HG03575 (cell line): Measurements from ENCODE around the gene ZNF689.

Experiments used
- ATAC-seq: cut with Tn5 transposase; IDR thresholded peaks from one replicate; pipeline ENCODE4 v1.9.1; 2021; ENCODE audit not compliant: unreplicated experiment, insufficient number of reproducible peaks, low FRiP score; ENCODE audit errors: extremely low read depth

The ZNF689 gene

GRCh38 chr16:30569281-30569680 lies 40.9 kb downstream of the ZNF689 start:
- no peak for ATAC-seq

DNA sequence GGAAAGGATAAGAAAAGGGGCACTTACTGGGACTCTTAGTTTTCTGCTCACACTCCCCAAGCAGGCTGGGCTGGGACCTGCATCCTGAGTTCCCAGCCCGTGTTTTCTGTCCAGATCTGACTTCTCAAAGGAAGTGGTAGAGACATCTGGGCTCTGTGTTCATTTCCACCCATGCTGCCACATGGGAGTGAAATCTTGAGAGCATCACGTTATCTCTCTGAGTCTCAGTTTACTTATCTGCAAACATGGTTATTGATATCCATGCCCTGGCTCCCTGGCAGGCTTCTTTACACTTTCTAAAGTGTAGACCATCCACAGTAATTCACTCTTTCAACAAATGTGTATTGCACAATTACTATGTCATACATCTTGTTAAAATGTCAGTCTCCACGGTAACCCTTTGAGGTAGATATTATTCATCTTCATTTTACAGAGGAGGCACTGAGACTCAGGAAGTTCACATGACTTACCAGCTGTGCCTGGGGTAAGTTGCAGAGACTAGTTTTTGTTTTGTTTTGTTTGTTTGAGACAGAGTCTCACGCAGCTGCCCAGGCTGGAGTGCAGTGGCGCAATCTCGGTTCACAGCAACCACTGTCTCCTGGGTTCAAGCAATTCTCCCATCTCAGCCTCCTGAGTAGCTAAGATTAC lies 42.1 kb downstream of the ZNF689 start:
- no peak for ATAC-seq

- ATAC-seq: no peak
Measured at GRCh38 chr16:30567160-30567990, 42.8 kb downstream of the ZNF689 start.

GRCh38 chr16:30566531-30566930 lies 43.7 kb downstream of the ZNF689 start:
- no peak for ATAC-seq

DNA sequence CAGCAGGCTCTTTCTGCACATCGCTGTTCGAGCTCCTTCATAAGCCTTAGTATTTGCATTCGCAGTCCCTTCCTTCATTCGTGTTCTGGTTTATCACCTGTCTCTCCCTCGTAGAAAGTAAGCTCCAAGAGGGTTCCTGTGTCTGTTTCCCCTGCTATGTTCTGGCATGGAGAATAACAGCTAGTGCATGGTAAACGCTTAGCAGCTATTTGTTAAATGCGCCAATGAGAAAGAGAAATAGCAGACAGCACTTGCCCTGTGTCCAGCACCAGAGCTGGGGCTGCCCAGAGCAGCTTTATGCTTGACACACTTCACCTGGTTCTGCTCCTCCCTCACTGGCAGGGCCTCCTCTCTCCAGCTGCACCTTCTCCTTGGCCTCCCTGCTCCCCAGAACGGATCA lies 44.2 kb downstream of the ZNF689 start:
- ATAC-seq: no peak

GRCh38 chr16:30565526-30565925 lies 44.7 kb downstream of the ZNF689 start:
- ATAC-seq: no peak

- no peak for ATAC-seq
Measured at GRCh38 chr16:30562021-30562420, 48.2 kb downstream of the ZNF689 start.

- ATAC-seq: no peak
Measured at GRCh38 chr16:30561089-30561816, 48.9 kb downstream of the ZNF689 start.

DNA sequence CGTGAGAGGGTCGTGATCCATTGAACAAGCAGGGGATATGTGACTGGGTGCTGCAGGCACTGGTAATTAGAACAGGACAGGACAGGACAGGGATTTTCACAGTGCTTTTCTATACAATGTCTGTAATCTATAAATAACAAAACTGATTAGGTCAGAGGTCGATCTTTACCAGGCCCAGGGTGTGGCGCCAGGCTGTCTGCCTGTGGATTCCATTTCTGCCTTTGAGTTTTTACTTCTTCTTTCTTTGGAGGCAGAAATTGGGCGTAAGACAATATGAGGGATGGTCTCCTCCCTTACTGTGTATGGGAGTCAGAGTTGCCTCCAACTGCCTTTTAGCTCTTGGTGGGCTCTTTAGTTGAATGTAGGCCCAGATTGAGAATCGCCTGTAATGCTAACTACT lies 50.5 kb downstream of the ZNF689 start:
- no peak for ATAC-seq

DNA sequence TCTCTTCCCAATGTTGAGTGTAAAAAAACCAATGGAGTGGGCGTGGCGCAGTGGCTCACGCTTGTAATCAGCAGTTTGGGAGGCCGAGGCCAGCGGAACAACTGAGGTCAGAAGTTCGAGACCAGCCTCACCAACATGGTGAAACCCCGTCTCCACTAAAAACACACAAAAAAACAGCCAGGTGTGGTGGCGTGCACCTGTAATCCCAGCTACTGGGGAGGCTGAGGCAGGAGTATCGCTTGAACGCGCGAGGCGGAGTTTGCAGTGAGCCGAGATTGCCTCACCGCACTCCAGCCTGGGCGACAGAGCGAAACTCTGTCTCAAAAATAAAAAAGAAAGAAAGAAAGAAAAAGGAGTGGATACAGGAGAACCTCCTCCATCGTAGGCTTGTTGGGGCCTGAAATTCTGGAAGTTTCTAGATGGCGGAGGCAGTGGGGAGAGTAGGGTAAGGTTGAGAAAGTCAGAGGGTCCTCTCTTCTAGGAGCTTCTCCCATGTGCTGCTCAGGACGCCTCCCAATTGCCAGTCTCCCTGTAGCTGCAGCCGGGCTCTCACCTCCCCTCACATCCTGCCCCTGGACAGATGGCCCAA lies 51.3 kb downstream of the ZNF689 start:
- no peak for ATAC-seq

DNA sequence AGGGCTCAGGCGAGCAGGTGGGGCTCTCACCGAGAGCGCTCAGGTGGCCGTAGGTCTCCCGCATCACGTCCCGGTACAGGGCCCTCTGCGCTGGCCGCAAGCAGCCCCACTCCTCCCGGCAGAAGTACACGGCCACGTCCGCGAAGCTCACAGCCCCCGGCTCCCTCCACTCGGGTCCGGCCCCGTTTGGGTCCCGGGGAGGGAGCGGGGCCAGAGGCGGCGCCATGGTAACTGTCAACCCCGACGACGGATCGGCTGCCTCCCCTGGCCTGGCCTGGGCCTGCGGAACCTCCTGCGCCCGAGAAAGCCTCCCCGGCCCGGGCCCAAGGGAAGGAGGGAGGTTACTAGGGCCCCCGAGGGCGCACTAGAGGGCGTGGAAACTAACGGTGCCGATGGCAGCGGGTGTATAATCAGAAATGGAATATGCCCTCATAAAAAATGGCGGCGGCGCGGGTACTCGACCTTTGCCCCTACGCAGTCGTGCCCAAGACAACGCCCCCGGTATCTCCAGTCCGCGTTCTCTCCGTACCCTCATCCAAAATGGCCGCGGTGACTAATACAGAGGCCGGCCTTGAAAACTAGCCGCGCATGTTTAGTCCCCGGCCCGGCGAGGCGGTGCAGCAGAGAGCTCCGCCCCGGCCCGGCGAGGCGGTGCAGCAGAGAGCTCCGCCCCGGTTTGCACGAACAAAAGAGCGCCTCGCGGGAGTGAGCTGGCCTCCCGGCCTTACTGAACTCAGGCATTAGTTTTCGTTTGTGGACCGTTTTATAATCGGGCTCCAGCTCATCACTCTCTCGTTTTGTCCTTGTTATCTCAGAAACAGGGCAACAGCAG lies 52.0 kb downstream of the ZNF689 start, which contains the start of gene ZNF764:
Gene ZNF764 (minus strand): TSS at position 418 of the 832 bp plus-strand sequence. CDS start 192 bp downstream, at position 226.
- ATAC-seq: no peak

DNA sequence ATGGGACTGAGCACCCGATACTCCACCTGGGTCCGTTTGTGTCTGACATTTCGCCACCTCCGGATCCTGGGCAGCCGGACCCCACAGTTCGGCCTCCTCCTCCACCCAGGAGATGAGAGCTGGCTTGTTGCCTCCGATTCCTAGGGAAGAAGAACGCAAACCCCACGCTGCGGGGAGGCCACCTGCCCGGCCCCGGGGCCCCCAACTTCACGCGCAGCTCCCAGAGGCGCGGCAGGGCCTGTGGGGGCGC lies 52.6 kb downstream of the ZNF689 start:
- ATAC-seq: no peak

DNA sequence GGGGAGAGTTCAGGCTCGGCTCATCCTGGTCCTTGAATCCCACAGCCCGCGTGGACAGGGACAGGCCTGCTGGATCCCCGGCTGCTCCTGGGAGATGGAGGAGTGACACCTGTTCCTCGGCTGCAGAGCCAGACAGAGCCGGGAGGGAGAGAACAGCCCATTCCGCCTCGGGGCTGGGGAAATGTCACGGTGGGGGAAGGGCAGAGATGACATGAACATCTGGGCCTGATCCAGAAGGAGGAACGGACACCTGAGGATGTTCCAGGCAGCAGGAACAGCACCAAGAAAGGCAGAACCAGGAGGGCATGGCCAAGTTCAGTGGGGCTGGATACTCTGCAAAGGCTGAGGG lies 54.1 kb downstream of the ZNF689 start:
- ATAC-seq: no peak

DNA sequence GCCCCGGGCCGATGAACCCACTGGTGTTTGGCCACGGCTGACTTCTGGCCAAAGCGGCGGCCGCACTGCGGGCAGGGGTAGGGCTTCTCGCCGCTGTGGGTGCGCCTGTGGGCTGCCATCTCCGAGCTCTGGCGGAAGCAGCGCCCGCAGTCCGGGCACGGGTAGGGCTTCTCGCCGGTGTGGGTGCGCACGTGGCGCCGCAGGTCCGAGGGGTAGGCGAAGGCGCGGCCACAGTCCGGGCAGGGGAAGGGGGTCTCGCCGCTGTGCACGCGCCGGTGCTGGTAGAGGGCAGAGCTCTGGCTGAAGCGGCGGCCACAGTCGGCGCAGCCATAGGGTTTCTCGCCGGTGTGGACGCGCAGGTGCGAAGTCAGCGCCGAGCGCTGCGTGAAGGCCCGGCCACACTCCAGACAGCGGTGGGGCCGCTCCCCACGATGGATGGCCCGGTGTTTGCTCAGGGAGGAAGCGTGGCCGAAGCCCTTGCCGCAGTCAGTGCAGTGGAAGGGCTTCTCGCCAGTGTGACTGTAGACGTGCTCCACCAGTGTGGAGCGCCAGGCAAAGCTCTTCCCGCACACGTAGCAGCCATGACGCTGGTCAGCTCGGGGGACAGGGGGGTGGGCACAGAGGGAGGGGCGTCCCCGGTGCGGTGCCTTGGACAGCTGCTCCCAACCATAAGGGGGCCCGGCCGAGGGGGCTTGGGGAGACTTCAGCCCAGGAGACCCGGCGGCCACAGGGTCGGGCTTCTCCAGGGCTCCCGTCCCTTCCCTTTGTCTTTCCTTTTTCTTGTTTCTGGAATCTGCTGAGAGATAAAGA lies 54.7 kb downstream of the ZNF689 start:
- no peak for ATAC-seq

DNA sequence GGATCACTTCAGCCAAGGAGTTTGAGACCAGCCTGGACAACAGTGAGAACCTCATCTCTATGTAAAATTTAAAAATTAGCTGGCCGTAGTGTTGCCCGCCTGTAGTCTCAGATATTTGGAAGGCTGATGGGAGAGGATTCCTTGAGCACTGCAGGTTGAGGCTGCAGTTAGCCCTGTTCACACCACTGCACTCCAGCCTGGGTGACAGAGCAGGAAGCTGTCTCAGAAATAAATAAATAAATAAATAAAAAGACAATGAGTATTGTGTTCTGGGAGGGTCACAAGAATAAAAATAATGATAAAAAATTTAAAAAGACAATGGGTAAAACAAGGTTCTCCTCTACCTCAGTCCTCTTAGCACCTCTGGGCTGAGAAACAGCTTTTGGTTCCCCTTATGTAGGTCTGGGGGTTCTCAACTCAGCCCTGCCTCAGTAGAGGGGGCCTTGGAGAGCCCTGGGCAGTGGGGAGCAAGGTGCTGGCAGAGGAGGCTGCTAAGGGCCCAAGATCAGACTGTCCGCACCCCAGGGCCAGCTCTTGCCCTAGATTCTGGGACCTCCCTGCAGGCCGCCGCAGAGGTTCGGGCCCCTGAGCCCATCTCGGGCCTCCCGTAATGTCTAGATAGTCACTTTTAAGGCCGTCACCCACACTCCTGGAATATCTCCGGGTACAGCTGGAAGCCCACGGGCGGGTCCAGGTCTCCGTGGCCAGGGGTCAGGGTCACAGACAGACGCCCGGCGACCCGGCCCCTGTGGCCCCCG lies 55.5 kb downstream of the ZNF689 start:
- no peak for ATAC-seq

- no peak for ATAC-seq
Measured at GRCh38 chr16:30553393-30553899, 56.7 kb downstream of the ZNF689 start.

DNA sequence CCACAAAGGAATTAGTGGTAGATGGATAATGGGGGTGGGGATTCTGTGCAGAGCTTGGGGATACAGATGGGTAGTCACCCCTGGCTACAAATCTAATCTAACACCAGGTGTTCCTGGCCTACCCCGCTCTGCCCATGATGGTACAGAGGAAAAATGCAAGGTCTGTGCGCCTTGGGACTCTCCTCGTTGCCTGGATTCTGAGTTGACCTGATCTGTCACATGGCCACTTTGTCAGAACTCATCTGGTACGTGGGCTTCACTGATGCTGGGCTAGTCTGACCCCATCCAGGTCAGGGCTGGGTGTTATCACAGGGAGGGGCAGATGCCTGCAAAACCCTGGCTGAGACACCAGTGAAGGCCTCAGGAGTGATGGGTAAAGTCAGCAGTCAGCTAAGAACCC lies 57.2 kb downstream of the ZNF689 start:
- no peak for ATAC-seq
